HG02840 (cell line): ENCODE results near the gene EXOSC9.
"Not testable (repeated sequence)": the region's sequence is repeated elsewhere in the genome, so short reads cannot be mapped to it uniquely, and the experiment has no call there.

Experiments used
- ATAC-seq: cut with Tn5 transposase; IDR thresholded peaks from one replicate; pipeline ENCODE4 v1.9.1; 2021; ENCODE audit warnings: mild to moderate bottlenecking, moderate library complexity, moderate number of reproducible peaks; ENCODE audit not compliant: unreplicated experiment, low FRiP score

Gene EXOSC9, protein sequence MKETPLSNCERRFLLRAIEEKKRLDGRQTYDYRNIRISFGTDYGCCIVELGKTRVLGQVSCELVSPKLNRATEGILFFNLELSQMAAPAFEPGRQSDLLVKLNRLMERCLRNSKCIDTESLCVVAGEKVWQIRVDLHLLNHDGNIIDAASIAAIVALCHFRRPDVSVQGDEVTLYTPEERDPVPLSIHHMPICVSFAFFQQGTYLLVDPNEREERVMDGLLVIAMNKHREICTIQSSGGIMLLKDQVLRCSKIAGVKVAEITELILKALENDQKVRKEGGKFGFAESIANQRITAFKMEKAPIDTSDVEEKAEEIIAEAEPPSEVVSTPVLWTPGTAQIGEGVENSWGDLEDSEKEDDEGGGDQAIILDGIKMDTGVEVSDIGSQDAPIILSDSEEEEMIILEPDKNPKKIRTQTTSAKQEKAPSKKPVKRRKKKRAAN

DNA sequence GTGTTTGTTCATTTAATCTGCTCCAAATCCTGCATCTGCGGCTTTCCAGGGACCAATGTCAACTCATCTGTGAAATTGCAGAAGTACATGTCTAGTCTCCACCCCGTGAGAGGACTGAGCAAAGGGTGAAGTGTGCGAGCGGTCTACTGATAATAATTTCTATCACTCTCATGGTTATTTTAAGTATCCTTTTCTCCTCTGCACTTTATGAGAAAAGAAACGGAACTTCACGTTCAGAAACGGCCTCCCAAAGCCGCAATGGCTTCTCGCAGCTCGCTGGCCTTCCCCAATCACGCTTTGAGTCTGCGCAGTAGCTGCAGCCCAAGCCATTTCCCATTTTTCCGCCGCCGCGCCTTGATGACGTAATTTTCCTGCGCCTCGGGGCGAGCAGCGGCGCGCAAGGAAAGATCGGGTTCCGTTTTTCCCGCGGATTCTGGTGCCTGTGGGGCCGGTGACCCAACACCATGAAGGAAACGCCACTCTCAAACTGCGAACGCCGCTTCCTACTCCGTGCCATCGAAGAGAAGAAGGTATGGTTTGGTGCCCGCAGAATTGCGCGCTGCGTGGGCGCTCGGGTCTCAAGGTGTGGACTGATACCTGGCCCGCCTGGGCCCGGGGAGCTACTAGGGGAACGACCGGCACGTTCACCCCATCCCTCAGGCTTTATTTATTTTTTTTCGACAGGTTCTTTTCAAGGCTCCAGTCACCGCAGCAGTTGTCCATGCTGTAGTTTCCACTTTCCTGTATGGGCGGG, at the start of gene EXOSC9:
TSS of gene EXOSC9 (plus strand) at position 363 of the 754 bp plus-strand sequence. CDS start at position 465, 102 bp downstream.
- peak; percentile 84 for ATAC-seq

DNA sequence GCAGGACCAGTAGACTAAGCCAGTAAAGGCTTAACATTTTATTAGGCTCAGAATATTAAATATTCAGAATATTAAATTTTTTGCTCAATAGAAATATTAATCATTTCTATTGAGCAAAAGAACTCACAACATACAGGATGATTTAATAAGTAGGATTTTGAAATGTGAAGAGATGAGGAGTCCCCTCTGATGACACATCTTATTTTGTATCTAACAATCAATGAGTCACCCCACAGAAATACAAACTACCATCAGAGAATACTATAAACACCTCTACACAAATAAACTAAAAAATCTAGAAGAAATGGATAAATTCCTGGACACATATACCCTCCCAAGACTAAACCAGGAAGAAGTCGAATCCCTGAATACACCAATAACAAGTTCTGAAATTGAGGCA, 49.0 kb upstream of the EXOSC9 start:
- ATAC-seq = not testable (repeated sequence)

DNA sequence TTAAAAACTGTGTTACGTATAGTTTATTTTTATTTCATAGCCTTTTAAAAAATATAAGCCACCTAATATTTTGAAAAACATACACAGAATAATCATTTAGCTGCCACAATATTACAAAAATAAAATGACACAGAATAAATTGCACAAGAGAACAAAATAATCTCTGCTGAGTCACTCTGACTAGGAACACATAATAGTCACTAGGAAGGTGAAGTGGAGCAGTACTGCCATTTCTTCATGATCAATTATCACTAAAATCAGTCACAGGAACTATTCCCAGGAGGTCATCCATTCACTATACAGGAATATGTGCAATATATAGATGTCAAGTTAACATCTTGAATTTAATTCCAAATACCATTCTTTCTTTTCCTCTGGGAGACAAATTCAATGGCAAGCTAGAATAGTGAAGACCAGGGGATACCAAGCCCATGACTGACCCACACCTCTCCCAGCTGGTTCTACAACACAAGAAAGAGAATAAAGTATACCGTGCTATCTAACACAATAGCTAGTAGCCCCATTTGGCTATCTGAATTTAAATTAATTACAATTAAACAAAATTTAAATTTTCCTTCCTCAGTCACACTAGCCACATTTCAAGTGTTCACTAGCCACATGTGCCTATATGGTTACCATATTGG, 42.1 kb upstream of the EXOSC9 start:
- no peak for ATAC-seq

DNA sequence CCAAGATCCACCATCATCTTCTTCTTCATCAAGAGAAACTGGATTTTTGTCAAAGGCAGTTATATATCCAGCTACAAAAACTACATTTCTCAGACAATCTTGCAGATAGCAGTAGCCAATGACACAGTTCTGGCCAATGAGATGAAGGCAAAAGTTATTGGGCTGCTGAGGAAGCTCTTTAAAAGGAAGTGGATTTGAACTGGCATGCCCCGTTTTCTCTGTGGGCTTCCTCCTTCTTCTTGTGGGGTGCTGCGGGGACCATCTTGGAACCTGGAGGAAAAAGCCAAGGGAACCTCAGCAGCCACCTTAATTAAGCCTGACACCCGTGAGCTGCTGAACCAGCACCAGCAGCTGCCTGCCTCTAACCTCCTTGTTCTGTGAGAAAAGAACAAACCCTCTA, 40.9 kb upstream of the EXOSC9 start:
- ATAC-seq = no peak

- ATAC-seq = no peak
Measured at GRCh38 chr4:121764303-121764701, 36.8 kb upstream of the EXOSC9 start.

GRCh38 chr4:121764702-121765367, 36.3 kb upstream of the EXOSC9 start, which contains the start of gene SMIM43:
Gene SMIM43 (minus strand): TSS chr4:121765164. CDS start chr4:121765105, 59 bp downstream.
- ATAC-seq = no peak

GRCh38 chr4:121765368-121765705, 35.8 kb upstream of the EXOSC9 start:
- no peak for ATAC-seq

DNA sequence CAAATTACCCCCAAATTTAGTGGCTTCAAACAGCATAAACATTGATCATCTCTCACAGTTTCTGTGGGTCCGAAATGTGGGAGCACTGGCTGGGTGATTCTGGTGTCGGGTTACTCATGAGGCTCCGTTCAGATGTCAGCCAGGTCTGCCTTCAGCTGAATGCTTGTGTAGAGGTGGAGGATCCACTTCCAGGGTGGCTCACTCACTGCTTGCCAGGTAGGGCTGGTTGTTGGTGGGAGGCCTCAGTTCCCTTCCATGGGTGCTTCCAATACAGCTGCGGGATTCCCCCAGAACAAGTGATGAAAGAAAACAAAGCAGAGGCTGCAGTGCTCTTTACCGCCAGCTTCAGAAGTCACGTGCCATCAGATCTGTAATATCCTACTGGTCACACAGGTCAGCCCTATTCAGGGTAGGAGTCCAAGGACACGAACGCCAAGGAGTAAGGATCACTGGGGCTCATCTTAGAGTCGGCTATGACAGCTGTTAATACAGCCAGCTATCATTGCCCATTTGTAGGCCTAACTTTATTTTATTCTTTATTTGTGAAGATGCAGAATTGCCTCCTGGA, 35.1 kb upstream of the EXOSC9 start:
- no peak for ATAC-seq

GRCh38 chr4:121767166-121767565, 34.0 kb upstream of the EXOSC9 start:
- ATAC-seq = no peak

DNA sequence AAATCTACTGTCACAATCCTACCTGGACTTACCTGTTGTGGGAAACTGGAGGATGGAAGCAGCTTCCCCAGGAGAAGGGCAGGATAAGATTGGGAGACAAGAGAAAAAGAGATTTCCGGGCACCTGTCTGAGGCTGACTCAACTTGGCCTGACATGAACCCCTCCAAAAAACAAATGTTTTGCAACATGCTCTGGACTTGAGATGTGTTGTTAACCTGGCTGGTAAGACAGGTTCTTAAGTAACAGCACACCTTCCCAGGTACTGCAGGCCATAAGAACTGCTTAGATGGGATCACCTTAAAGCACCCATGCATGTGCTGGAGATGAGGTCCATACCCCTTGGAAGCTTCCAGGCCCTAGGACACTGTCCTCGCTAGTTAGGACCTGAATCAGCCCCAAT, 31.8 kb upstream of the EXOSC9 start:
- no peak for ATAC-seq

GRCh38 chr4:121771869-121772268, 29.3 kb upstream of the EXOSC9 start:
- ATAC-seq = no peak

- ATAC-seq = no peak
Measured at GRCh38 chr4:121773883-121774282, 27.2 kb upstream of the EXOSC9 start.

DNA sequence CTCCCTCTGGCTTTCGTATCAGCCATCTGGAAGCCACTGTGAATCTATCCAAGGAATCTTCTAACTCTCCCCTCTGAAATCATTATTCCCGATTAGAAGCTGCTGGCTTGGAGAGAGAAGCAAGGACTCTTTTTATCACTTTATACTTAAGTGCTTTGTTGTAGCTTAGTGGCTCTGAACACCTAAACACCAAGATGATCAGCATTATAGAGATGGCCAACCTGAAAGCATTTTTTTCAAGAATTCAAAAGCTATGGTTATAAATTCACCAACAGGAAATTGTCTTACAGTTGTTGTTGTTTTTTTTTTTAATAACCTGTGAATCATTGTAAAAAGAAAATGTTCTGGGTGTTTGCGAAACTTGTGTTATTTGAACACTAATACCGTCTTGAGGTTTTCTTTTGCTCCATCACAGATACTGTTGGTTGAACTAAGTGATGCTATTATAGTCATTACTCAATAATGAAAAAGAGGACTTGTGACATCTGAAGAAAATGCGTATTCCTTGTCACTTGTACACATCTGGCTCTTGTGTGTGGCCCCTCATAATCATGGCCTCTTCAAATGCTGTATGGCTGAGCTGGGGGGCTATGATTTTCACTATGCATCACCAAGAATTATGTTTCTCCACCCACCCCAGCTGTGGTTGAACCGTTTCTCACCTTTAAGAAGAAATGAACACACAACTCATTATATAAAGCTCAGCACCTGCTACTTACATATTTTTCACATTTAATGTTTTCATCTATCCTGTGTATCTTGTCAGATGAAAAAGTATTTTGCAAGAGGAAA, 24.3 kb upstream of the EXOSC9 start:
- no peak for ATAC-seq

DNA sequence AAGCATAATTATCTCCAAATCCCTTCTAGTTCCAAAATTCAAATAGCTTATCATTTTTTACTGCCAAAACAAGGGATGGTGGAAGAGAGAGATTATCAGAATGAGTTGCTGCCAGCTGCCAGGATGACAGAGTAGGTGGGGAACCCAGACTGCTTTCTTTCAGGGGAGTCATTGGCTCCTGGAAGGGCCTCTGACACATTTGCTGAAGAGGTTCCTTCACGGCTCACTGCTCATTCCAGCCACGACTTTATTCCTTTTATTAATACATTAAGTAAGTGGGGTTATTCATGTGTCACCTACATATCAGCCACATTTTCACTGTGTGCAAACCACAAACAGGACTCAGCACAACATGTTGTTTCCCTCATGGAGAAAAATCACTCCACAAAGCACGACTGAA, 23.5 kb upstream of the EXOSC9 start:
- no peak for ATAC-seq

DNA sequence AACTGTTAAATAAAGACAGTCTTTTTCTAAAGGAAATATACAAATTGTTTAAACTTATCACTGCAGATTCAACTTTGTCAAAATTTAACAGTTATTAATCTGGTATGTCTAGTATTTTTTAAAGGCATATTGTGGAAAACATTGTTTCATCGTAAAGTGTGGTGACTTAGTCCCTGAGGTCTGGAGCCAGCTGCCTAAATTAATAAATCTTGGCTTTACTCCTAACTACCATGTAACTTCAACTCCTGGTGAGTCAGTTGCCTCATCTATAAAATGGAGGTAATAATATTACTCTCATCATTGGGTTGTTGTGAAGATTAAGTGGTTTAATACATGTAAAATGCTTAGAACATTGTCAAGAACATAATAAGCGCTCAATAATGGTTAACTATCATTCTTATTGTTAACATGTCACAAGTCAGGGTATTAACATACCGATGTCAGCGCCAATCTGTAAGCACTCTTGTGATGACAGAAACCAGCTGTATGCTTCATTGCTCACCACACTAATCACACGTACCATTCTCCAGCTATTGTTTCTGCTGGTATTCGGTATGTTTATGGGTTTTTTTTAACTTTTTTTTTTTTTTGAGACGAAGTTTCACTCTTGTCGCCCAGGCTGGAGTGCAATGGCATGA, 22.0 kb upstream of the EXOSC9 start:
- no peak for ATAC-seq

GRCh38 chr4:121783210-121783609, 17.9 kb upstream of the EXOSC9 start:
- ATAC-seq = no peak

DNA sequence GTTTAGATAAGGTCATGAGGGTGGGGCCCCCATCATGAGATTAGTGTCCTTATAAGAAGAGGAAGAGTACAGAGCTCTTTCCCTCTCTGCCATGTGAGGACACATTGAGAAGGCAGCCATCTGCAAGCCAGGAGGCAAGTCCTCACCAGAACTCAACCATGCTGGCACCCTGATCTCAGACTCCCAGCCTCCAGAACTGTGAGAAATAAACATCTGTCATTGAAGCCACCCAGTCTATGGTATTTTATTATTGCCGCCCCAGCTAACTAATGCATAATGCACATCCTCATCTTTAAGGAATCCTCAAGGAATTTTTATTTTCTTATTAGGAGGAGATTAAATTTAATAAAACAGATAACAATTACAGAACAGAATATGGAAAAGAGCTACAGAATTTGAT, 16.7 kb upstream of the EXOSC9 start:
- ATAC-seq = no peak

GRCh38 chr4:121784975-121785374, 16.1 kb upstream of the EXOSC9 start:
- ATAC-seq = no peak

DNA sequence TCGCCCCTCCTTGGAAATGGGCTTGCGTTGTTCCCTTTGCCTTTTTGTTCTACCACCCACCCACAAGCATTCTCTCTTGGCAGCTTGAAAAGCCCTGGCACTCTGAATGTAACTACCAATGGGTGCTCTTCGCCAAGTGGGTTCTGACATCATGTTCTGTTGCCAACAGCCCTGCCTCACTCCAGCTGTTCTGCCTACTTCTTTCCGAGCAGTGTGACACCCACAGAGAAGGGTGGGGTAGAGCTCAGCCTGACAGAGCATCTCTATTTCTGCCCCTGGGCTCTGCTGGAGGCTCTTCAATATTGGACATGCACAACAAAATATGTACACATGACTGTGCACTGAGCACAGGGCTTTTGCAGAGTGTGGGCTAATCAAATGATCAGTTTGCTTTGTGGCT, 15.6 kb upstream of the EXOSC9 start:
- ATAC-seq = no peak
